H1 (cell line): Measurements from ENCODE around the gene MED28. TPM values are rescaled to one million over a fixed set of nuclear protein-coding genes. Genes with fewer than 3 reads are reported as not detected.

ENCODE experiments used
- CTCF ChIA-PET: fragments of 300-600 bp; sonication (Branson Sonifier 250); formaldehyde crosslinking; loops from one replicate; lab custom pipeline; 2021; ENCODE audit not compliant: partially characterized antibody; lab: Charles Lee
- POLR2A ChIA-PET: fragments of 300-600 bp; sonication (Branson Sonifier 250); formaldehyde crosslinking; loops from one replicate; lab custom pipeline; 2021; ENCODE audit warnings: inconsistent platforms; ENCODE audit not compliant: partially characterized antibody; lab: Charles Lee
- DNase-seq, 2 experiments: peaks; one replicate each; pipeline versions ENCODE4 v3.0.0 to v3.0.0-alpha.2; 2010 to 2022; ENCODE audit warnings: low spot score in 2 of 2, low read depth in 1 of 2, mixed read lengths in 1 of 2
- FAIRE-seq: peaks from 2 replicates; lab custom pipeline; 2011; peaks lifted over from hg19 to GRCh38; lab: Jason Lieb, UNC
- H2AFZ ChIP-seq: 2 replicates; pipeline ENCODE4 v1.8.1; 2012; ENCODE audit warnings: low read length, inconsistent platforms
- H2AK5ac ChIP-seq: 2 replicates; pipeline ENCODE4 v1.6.1; 2013; ENCODE audit warnings: low read depth, low read length
- H2BK120ac ChIP-seq: replicated peaks from 2 replicates; pipeline ENCODE3; 2013; ENCODE audit warnings: low read depth, low read length, inconsistent platforms
- H2BK12ac ChIP-seq: 2 replicates; pipeline ENCODE4 v1.6.1; 2013; ENCODE audit warnings: low read depth, low read length
- H2BK15ac ChIP-seq: 2 replicates; pipeline ENCODE4 v1.6.1; 2013; ENCODE audit warnings: low read length
- H2BK20ac ChIP-seq: 2 replicates; pipeline ENCODE4 v1.6.1; 2013; ENCODE audit warnings: low read length
- H2BK5ac ChIP-seq: 2 replicates; pipeline ENCODE4 v1.6.1; 2013; ENCODE audit warnings: low read depth, low read length
- H3K14ac ChIP-seq: 2 replicates; pipeline ENCODE4 v1.6.1; 2013; ENCODE audit warnings: inconsistent platforms; ENCODE audit not compliant: insufficient read length
- H3K18ac ChIP-seq: 2 replicates; pipeline ENCODE4 v1.6.1; 2013; ENCODE audit warnings: low read length; ENCODE audit errors: extremely low read depth
- H3K23ac ChIP-seq: 2 replicates; pipeline ENCODE4 v1.6.1; 2013; ENCODE audit warnings: inconsistent platforms; ENCODE audit not compliant: insufficient read length
- H3K23me2 ChIP-seq: 2 replicates; pipeline ENCODE4 v1.6.1; 2013; ENCODE audit warnings: low read depth, low read length
- H3K27ac ChIP-seq: 2 replicates; pipeline ENCODE4 v1.6.1; 2011; ENCODE audit warnings: low read depth, low read length, inconsistent platforms
- H3K27me3 ChIP-seq, 4 experiments: replicated peaks in 1 of 4; 1 replicate in 1 of 4; 2 replicates in 3 of 4; pipeline versions ENCODE4 v1.6.1 to v1.8.1; 2011 to 2013; ENCODE audit warnings: low read length in 3 of 4, mild to moderate bottlenecking in 3 of 4, inconsistent platforms in 2 of 4, mixed read lengths in 2 of 4, moderate library complexity in 1 of 4; ENCODE audit not compliant: control insufficient read depth in 3 of 4, insufficient read depth in 3 of 4; ENCODE audit errors: extremely low read depth in 1 of 4
- H3K36me3 ChIP-seq, 4 experiments: 2 replicates each; pipeline versions ENCODE4 v1.6.1 to v1.8.1; 2011 to 2013; ENCODE audit warnings: mild to moderate bottlenecking in 4 of 4, low read length in 3 of 4, moderate library complexity in 2 of 4, control low read depth in 1 of 4, inconsistent platforms in 1 of 4; ENCODE audit not compliant: insufficient read depth in 4 of 4, control insufficient read depth in 2 of 4
- H3K4ac ChIP-seq: replicated peaks from 2 replicates; pipeline ENCODE3; 2013; ENCODE audit warnings: low read length, low read depth, mixed read lengths, inconsistent platforms; ENCODE audit not compliant: insufficient read length
- H3K4me1 ChIP-seq, 4 experiments: replicated peaks in 1 of 4; 1 replicate in 1 of 4; 2 replicates in 3 of 4; pipeline versions ENCODE4 v1.6.1 to v1.8.1; 2011 to 2013; ENCODE audit warnings: low read length in 3 of 4, inconsistent platforms in 2 of 4, mixed read lengths in 1 of 4; ENCODE audit not compliant: insufficient read depth in 4 of 4, control insufficient read depth in 3 of 4
- H3K4me2 ChIP-seq, 2 experiments: 2 replicates each; pipeline versions ENCODE4 v1.6.1 to v1.8.1; 2011 to 2013; ENCODE audit warnings: low read depth in 2 of 2, low read length in 2 of 2, control low read depth in 1 of 2, inconsistent platforms in 1 of 2, mild to moderate bottlenecking in 1 of 2; ENCODE audit not compliant: insufficient read depth in 1 of 2
- H3K4me3 ChIP-seq, 4 experiments: fragments of 200-600, 300-600 bp in 1 of 4; sonication (generic), shearing (Covaris generic), sonication (Bioruptor Twin) in 1 of 4; 2 replicates each; pipeline versions ENCODE4 v1.5.1 to v1.8.1; 2011 to 2016; ENCODE audit warnings: low read length in 4 of 4, low read depth in 3 of 4, control low read depth in 2 of 4, inconsistent platforms in 2 of 4, mild to moderate bottlenecking in 2 of 4, mixed read lengths in 1 of 4, moderate library complexity in 1 of 4; ENCODE audit not compliant: insufficient read depth in 2 of 4; ENCODE audit errors: extremely low read depth in 1 of 4
- H3K56ac ChIP-seq: replicated peaks from 2 replicates; pipeline ENCODE3; 2013; ENCODE audit warnings: low read depth, mild to moderate bottlenecking, mixed read lengths, low read length, inconsistent platforms; ENCODE audit not compliant: insufficient read length
- H3K79me1 ChIP-seq: 2 replicates; pipeline ENCODE4 v1.6.1; 2013; ENCODE audit warnings: low read depth, low read length, control low read depth
- H3K79me2 ChIP-seq, 2 experiments: 2 replicates each; pipeline versions ENCODE4 v1.6.1 to v1.8.1; 2012 to 2013; ENCODE audit warnings: low read length in 2 of 2, mild to moderate bottlenecking in 2 of 2, inconsistent platforms in 1 of 2; ENCODE audit not compliant: insufficient read depth in 2 of 2, control insufficient read depth in 1 of 2
- H3K9ac ChIP-seq, 4 experiments: replicated peaks in 1 of 4; 1 replicate in 1 of 4; 2 replicates in 3 of 4; pipeline versions ENCODE4 v1.6.1 to v1.8.1; 2011 to 2013; ENCODE audit warnings: low read depth in 3 of 4, low read length in 3 of 4, control low read depth in 2 of 4, mild to moderate bottlenecking in 2 of 4, moderate library complexity in 2 of 4, inconsistent platforms in 1 of 4; ENCODE audit errors: extremely low read depth in 1 of 4
- H3K9me3 ChIP-seq, 2 experiments: 2 replicates each; pipeline versions ENCODE4 v1.6.1 to v1.8.1; 2012 to 2013; ENCODE audit warnings: mild to moderate bottlenecking in 2 of 2, moderate library complexity in 2 of 2, control low read depth in 1 of 2, inconsistent platforms in 1 of 2, low read depth in 1 of 2, low read length in 1 of 2, mixed read lengths in 1 of 2; ENCODE audit not compliant: insufficient read depth in 2 of 2
- H4K20me1 ChIP-seq, 2 experiments: replicated peaks in 1 of 2; 2 replicates each; pipeline versions ENCODE3 to v1.8.1; 2011 to 2013; ENCODE audit warnings: inconsistent platforms in 2 of 2, low read length in 2 of 2, mild to moderate bottlenecking in 1 of 2; ENCODE audit not compliant: insufficient read depth in 2 of 2, control insufficient read depth in 1 of 2
- H4K5ac ChIP-seq: 2 replicates; pipeline ENCODE4 v1.6.1; 2013; ENCODE audit warnings: low read length, low read depth, mixed read lengths, inconsistent platforms; ENCODE audit not compliant: insufficient read length
- H4K8ac ChIP-seq: 2 replicates; pipeline ENCODE4 v1.8.0; 2013; ENCODE audit warnings: mild to moderate bottlenecking, moderate library complexity, low read length, inconsistent platforms; ENCODE audit not compliant: insufficient read depth; ENCODE audit errors: extremely low read depth
- H4K91ac ChIP-seq: replicated peaks from 2 replicates; pipeline ENCODE3; 2013; ENCODE audit warnings: low read length, mixed read lengths, inconsistent platforms; ENCODE audit not compliant: insufficient read length
- ASH2L ChIP-seq: fragments of 200-600, 300-600 bp; sonication (generic); IDR thresholded peaks from one replicate; pipeline ENCODE4 v1.7.1; 2017; ENCODE audit warnings: low read length
- CEBPB ChIP-seq: IDR thresholded peaks from 2 replicates; pipeline ENCODE4 v1.6.1; 2012; ENCODE audit warnings: low read depth, low read length
- CHD2 ChIP-seq: IDR thresholded peaks from 2 replicates; pipeline ENCODE4 v1.6.1; 2012; ENCODE audit warnings: low read length, improper control_type of control experiment
- EP300 ChIP-seq, 2 experiments: IDR thresholded peaks; 1 replicate in 1 of 2; 2 replicates in 1 of 2; pipeline ENCODE4 v1.6.1; 2011 to 2012; ENCODE audit warnings: low read depth in 2 of 2, low read length in 2 of 2, mild to moderate bottlenecking in 2 of 2, borderline replicate concordance in 1 of 2, inconsistent platforms in 1 of 2, moderate library complexity in 1 of 2
- EZH2 ChIP-seq: fragments of 200-600 bp; sonication (generic); IDR thresholded peaks from 2 replicates; pipeline ENCODE4 v1.7.1; 2012; ENCODE audit warnings: low read depth, mild to moderate bottlenecking, moderate library complexity, low read length, inconsistent platforms; ENCODE audit not compliant: severe bottlenecking
- HDAC2 ChIP-seq, 2 experiments: fragments of 300-600 bp in 1 of 2; sonication (generic) in 1 of 2; IDR thresholded peaks; 2 replicates each; pipeline ENCODE4 v1.6.1; 2011 to 2012; ENCODE audit warnings: low read depth in 2 of 2, low read length in 2 of 2, mild to moderate bottlenecking in 2 of 2, moderate library complexity in 2 of 2, borderline replicate concordance in 1 of 2, inconsistent platforms in 1 of 2
- PHF8 ChIP-seq: fragments of 200-600 bp; sonication (generic); conservative IDR thresholded peaks from 2 replicates; pipeline ENCODE4 v1.7.1; 2012; ENCODE audit warnings: low read depth, mild to moderate bottlenecking, inconsistent platforms, low read length, moderate library complexity
- RXRA ChIP-seq: IDR thresholded peaks from 2 replicates; pipeline ENCODE4 v1.6.1; 2011; ENCODE audit warnings: low read depth, mild to moderate bottlenecking, low read length, moderate library complexity; ENCODE audit not compliant: insufficient read depth
- SIN3A ChIP-seq, 2 experiments: IDR thresholded peaks in 1 of 2; conservative IDR thresholded peaks in 1 of 2; 2 replicates each; pipeline ENCODE4 v1.6.1; 2011 to 2012; ENCODE audit warnings: low read length in 2 of 2, improper control_type of control experiment in 1 of 2, low read depth in 1 of 2, mild to moderate bottlenecking in 1 of 2
- SIX5 ChIP-seq: IDR thresholded peaks from 2 replicates; pipeline ENCODE4 v1.6.1; 2011; ENCODE audit warnings: mild to moderate bottlenecking, low read depth, low read length
- SUZ12 ChIP-seq: fragments of 200-600 bp; sonication (generic); IDR thresholded peaks from 2 replicates; pipeline ENCODE4 v1.6.1; 2012; ENCODE audit warnings: mild to moderate bottlenecking, inconsistent platforms, low read length, moderate library complexity, mixed read lengths
- WGBS, 2 experiments: shearing (Covaris generic) in 1 of 2; methylation state at CpG; one replicate each; pipeline versions ENCODE4 v1.1.6 to v1.1.7; 2013 to 2015; ENCODE audit warnings: low lambda C conversion rate in 2 of 2, mixed read lengths in 2 of 2, inconsistent platforms in 1 of 2, low coverage in 1 of 2, missing lambda C conversion rate in 1 of 2; ENCODE audit not compliant: insufficient replicate concordance in 2 of 2, insufficient coverage in 1 of 2, insufficient read length in 1 of 2; ENCODE audit errors: extremely low coverage in 1 of 2, missing lambda C conversion rate in 1 of 2; 5-methylcytosine and 5-hydroxymethylcytosine counted together
- polyA plus RNA-seq, 7 experiments: library from polyadenylated mRNA; depleted of rRNA in 3 of 7; stranded (reverse) in 5 of 7; unstranded in 2 of 7; fragments of >200 nt in 5 of 7; fragments of 200-250 nt in 2 of 7; gene quantifications; 1 replicate in 5 of 7; 2 replicates in 1 of 7; 4 replicates in 1 of 7; pipeline versions ENCODE4 v1.2.1 to v1.2.3, GENCODE V29; 2011 to 2013; ENCODE audit warnings: missing spikeins in 2 of 7, mixed read lengths in 2 of 7
- total RNA-seq: library from RNA; stranded (reverse); fragmentation: NEBNext Ultra II Directional; extraction: Animal tissue kit (Norgen Biotek cat#: 25700); gene quantifications from 2 replicates; pipeline ENCODE4 v1.2.1, GENCODE V29; 2021
- TF ChIP-seq, protein P1 (sequence below): IDR thresholded peaks from 2 replicates; pipeline ENCODE4 v1.6.1; 2011; ENCODE audit warnings: low read length, improper control_type of control experiment

MED28 gene
- total and polyA plus RNA-seq, 2 of the 8 experiments (the other 6 are each of a cell fraction or from before 2014, with no cell fraction given), result 24.0 to 87.1 TPM

DNA sequence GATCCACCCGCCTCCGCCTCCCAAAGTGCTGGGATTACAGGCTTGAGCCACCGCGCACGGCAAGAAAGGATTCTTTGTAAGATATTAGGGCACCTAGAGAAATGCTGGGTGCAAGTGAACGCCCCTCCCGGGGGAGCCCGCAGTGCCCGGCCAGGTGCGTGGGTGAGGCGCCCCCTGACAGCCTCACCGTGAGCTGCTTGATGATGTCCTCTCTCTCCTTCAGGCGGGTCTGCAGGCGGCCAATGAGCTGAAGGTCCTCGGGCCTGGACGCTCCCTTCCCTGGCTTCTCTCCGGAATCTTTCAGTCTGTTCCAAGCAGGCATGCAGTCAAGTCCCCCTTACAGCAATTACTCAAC, 21.9 kb downstream of the MED28 start:
- no peak overlapping the region for H3K14ac ChIP-seq
- no peaks in the 10 kb centered on the region for H3K23me2 ChIP-seq
- no peak for FAIRE-seq
- H4K20me1 ChIP-seq, result peaks cover 4 to 9% of the 10 kb centered on the region in 2 experiments
- H3K27me3 ChIP-seq, result no peaks in the 10 kb centered on the region
- no peak overlapping the region for H2BK15ac ChIP-seq
- TF ChIP-seq CEBPB (no peak), SIX5 (no peak), EZH2 (no peak), EP300 (IDR thresholded peaks at IDR 0.05; ENCODE audit: borderline replicate concordance in 1 of 2, low read depth in 2 of 2, low read length in 2 of 2) (no peak), HDAC2 (IDR thresholded peaks at IDR 0.05; ENCODE audit: borderline replicate concordance in 1 of 2, low read depth in 2 of 2, low read length in 2 of 2) (no peak), SUZ12 (no peak), CHD2 (no peak), PHF8 (no peak), ASH2L (no peak), RXRA (no peak), SIN3A (conservative IDR thresholded peaks at IDR 0.05 in 1 of 2, IDR thresholded peaks at IDR 0.05 in 1 of 2; ENCODE audit: low read depth in 1 of 2, low read length in 2 of 2) (no peak)
- TF ChIP-seq, protein P1, sequence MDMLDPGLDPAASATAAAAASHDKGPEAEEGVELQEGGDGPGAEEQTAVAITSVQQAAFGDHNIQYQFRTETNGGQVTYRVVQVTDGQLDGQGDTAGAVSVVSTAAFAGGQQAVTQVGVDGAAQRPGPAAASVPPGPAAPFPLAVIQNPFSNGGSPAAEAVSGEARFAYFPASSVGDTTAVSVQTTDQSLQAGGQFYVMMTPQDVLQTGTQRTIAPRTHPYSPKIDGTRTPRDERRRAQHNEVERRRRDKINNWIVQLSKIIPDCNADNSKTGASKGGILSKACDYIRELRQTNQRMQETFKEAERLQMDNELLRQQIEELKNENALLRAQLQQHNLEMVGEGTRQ, result no peak
- no peaks in the 10 kb centered on the region for H3K79me2 ChIP-seq
- CTCF ChIA-PET, result interaction anchor here (0.6 to 4.6 kb wide), 15 partner anchors 9 to 180 kb away, joined by 3 to 22 read pairs (median 4); no protein-coding TSS in a partner anchor
- H3K4me2 ChIP-seq, result no peak overlapping the region
- 81% methylated on average over 17 of the region's 17 CpGs; no CpG with 5 or more reads in 1 of the 2 experiments for WGBS, 2 experiments
- H3K4me3 ChIP-seq, result no peak overlapping the region
- H3K4ac ChIP-seq, result no peak overlapping the region
- H3K23ac ChIP-seq, result no peak overlapping the region
- H4K91ac ChIP-seq, result no peak overlapping the region
- no peak overlapping the region for H3K27ac ChIP-seq
- H3K56ac ChIP-seq, result no peak overlapping the region
- H2BK120ac ChIP-seq, result no peak overlapping the region
- no peak overlapping the region for H2AK5ac ChIP-seq
- no peak overlapping the region for H2AFZ ChIP-seq
- H3K79me1 ChIP-seq, result no peaks in the 10 kb centered on the region; the same call in 1 of the 2 replicates
- H4K8ac ChIP-seq, result no peak overlapping the region
- POLR2A ChIA-PET, result interaction anchor here (0.5 to 2.5 kb wide), 6 partner anchors 9 to 76 kb away, joined by 3 to 7 read pairs (median 4); no protein-coding TSS in a partner anchor
- 0 out of 7 replicates have a peak, but pooled peaks cover 0 to 3% (median 0%) of the 10 kb centered on the region in 4 experiments for H3K4me1 ChIP-seq
- H4K5ac ChIP-seq, result no peak overlapping the region
- H2BK5ac ChIP-seq, result no peak overlapping the region
- H3K9ac ChIP-seq, result no peak overlapping the region
- no peak for DNase-seq
- H3K9me3 ChIP-seq, result no peaks in the 10 kb centered on the region; a peak in 1 of 4 replicates
- no peak overlapping the region for H2BK20ac ChIP-seq
- H3K36me3 ChIP-seq, result peaks cover 10 to 36% (median 23%) of the 10 kb centered on the region in 4 experiments; a peak in 7 of 8 replicates
- no peak overlapping the region for H2BK12ac ChIP-seq
- no peak overlapping the region for H3K18ac ChIP-seq
